G401.6 (cell line): ENCODE measurements around the gene SRP9.
"Not testable (repeated sequence)": the region's sequence is repeated elsewhere in the genome, so short reads cannot be mapped to it uniquely, and the experiment has no call there.

Experiments used
- FAIRE-seq: peaks from 2 replicates; lab custom pipeline; 2012; peaks lifted over from hg19 to GRCh38; lab: Jason Lieb, UNC

The SRP9 gene

DNA sequence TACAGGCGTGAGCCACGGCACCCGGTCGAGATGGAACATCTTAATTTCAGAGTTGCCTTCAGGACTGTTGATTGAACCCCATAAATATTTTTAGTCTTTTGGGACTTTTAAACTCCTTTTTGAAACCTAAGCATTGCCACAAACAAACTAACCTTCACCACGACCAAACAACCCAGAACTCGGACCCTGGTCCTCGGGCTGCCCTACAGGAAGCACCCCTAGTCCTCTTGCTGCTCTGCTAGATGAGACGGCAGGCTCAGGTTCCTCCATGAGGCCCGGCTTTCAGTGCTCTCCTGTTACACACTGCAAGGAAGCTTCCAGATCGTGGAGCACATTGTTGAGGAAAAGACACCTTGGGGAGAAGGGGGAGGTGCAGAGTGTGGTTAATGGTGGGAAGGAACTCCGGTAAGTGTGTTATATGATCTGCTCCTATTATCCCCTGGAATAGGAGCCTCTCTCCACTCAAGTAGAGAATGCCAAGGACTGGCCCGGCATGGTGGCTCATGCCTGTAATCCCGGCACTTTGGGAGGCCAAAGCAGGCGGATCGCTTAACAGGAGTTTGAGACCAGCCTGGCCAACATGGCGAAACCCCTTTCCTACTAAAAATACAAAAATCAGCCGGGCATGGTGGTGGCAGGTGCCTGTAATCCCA is 38.0 kb downstream of the SRP9 start:
- no peak for FAIRE-seq

DNA sequence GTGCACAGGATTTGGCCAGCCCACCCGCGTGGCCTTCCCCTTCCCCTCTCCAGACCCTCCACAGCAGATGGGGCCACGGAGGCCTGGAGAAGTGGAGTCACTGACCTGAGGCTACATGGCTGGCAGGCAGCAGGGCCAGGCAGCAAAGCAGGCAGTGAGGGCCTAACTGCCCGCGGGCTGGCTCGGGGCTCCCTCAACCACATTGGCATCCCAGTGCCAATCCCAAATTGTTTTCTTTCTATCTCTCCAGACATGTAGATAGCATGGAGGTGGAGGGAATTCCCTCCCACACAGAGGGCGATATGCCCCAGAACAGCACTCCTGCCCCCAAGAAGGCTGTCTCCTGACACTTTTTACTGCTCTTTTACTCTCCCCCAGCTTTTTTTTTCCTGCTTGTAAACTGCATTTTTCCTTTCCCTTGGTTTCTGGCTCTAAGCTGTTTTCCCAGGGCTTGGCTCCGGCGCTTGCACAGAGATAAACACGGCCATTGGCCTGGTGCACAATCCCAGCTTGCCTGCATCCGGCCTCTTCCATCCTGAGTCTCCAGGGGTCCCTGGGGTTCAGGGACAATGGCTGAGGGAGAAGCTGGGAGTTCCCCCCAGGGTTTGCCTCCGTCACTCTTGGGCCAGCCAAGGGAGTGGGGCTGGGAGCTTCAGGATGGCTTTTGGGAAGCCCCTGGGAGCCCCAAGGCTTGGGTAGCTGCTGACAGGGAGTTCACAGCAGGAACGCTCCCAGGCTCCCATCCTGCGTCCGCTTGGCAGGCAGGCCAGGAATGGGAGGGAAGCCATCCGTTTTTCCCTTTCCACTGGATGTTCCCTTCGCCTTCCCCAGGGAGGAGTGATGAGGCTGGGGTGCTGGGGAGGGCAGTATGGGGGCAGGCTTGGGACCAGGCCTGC is 39.3 kb downstream of the SRP9 start:
- no peak for FAIRE-seq

GRCh38 chr1:225817611-225818061 is 40.0 kb downstream of the SRP9 start:
- FAIRE-seq = no peak

GRCh38 chr1:225818229-225818628 is 40.6 kb downstream of the SRP9 start:
- no peak for FAIRE-seq

- no peak for FAIRE-seq
Measured at GRCh38 chr1:225819346-225820192, 41.9 kb downstream of the SRP9 start.

DNA sequence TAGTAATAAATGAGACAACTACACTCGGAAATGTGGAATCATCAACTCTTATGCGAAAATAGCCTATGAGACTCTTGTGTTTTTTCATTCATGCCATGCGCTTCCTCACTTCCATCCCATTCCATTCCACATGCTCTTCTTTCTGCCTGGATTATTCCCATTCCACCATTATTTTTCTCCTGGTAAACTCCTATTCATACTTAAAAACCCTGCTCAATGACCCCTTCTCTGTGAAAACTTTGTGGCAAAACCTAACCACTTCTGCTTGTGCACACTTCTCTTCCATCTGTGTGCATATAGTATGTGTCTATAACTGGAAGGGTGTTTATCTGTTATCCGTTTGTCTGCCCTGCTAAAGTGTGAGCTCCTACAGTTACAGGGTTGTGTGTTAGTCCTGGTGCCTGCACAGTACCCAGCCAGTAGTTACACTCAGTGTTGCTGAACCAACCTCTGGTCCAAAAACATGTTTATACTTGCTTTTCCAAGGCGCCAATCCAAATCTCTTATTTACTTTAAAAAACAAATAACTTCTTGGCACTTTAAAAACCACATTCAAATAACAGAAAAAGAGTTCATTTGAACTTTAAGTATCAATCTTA is 43.0 kb downstream of the SRP9 start:
- FAIRE-seq = no peak

DNA sequence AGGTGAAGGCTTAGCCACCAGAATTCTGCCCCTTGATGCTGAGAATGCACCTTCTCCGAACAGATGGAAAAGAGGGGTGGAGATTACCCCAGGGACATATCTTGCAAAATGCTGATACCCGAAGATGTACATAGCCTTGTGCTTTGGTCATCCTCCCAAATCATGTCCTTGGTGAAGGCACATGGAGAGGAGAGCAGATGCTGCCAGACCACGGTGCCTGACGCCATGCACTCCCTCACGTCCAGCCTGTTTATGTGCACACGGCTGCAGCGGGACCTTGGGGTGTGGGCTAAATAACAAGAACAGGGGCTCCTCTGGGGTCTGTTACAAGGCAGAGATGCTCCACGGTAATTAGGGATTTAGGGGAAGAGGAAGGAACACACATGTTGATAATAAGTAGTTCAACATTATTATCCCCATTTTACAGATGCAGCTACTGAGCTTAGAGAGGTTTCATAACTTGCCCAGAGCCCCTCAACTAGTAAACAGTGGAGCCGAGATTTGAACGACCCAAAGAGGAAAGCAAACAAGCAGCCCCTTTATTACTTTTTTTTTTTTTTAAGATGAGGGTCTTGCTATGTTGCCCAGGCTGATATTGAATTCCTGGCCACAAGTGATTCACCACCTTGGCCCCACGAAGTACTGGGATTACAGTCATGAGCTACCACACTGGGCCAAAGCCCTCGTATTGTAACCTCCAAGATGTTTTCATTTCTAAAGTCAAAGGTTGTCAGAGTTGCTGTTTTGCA is 45.2 kb downstream of the SRP9 start:
- no peak for FAIRE-seq

GRCh38 chr1:225823811-225824261 is 46.2 kb downstream of the SRP9 start:
- FAIRE-seq = no peak

- FAIRE-seq = no peak
Measured at GRCh38 chr1:225824533-225824941, 46.9 kb downstream of the SRP9 start.

- FAIRE-seq = no peak
Measured at GRCh38 chr1:225825078-225825477, 47.5 kb downstream of the SRP9 start.

DNA sequence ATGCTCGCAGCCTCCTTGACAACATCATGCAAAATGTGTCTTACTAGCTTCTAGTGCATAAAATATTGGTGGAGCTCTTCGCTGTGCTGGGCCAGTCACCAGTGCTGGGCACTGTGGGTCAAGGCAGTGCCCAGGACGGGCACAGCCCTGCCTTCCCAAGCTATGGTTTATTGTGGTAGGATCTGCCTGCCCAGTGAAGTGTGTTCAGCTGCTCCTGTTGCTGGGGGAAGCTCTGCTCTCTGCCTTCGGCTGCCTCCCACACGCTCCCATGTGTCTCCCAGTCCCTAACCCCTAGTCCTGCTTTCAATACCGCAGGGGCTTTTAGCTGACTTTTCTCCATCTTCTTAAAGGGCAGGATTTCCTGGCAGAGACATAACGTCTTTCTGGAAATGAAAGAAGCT is 48.0 kb downstream of the SRP9 start:
- FAIRE-seq = no peak

- no peak for FAIRE-seq
Measured at GRCh38 chr1:225827076-225827475, 49.5 kb downstream of the SRP9 start.

DNA sequence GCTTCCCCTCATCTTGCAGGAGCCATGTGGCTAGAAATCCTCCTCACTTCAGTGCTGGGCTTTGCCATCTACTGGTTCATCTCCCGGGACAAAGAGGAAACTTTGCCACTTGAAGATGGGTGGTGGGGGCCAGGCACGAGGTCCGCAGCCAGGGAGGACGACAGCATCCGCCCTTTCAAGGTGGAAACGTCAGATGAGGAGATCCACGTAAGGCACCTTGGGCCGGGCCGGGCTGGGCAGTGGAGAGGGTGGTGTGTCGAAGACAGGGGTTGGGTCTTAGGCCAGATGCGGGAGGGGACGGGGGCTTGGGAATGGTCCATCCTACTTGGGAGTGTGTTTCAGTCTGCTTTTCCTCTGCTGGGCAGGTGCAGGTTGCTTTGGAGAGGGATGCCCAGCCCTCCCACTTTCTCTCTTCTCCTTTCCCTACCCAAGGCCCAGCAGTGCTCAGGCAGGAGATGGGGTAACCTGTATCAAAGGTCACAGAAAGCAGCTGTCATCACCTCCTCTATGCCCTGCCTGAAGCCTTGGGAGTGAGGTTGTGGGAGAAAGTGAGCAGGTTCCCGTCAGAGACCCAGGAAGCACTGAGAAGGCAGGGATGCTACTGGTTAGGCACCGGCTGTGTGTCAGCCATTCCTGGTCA is 51.2 kb downstream of the SRP9 start:
- FAIRE-seq = no peak

GRCh38 chr1:225830841-225831240 is 53.2 kb downstream of the SRP9 start:
- FAIRE-seq = no peak

DNA sequence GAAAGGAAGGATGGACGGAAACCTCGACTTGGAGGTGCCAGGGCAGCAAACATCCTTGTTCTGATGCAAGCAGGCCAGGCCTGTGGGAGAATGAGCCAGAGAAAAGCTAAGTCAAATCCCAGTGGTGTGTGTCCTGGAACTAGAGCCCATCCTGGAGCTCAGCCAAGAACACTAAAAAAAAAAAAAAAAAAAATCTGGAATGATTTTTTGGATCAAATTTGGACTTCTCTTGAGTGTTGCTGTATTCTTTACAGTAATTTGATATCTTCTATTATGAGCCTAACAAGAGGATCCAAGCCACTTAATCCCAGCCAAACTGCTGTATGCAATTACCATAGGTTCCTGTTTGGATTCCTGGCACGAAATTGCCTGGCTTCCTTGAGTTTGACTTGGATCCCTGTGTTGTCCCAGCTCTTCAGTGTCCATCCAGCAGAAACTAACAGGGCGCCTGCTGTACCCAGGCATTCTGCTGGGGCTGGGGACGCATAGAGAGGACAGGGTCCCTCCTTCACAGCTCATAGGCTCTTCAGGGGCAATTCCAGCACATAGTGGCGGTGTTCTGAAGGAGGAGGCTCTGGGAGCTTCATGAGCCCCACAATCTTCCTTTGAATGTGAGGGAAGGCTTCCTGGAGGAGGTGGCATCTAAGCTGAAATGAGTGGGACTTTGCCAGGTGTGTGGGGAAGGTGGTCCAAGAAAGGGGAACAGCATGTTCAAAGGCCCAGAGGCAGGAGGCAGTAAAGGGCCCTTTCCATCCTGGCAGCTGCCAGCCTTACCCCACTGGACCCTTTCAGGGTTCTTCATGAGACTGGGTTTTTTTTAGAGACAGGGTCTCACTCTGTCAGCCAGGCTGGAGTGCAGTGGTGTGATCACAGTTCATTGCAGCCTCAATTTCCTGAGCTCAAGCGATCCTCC is 57.0 kb downstream of the SRP9 start:
- no peak for FAIRE-seq

DNA sequence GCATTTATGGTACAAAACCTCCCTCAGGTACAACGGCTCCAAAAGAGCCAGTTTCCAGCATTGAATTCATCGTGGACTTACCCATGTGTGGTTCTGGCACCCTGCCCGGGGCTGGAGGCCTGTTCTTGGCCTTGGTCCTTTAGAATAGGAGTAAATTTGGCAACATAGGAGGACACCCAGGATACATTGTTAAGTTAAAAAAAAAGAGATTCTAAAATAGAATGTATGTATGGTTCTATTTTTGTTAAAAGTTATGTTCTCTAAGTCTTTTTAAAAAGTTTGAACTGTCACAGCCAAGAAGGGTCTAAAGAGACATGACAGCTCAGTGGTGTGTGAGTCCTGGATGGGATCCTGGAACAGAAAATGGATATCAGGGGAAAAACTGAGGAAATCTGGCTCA is 58.2 kb downstream of the SRP9 start:
- FAIRE-seq = no peak

DNA sequence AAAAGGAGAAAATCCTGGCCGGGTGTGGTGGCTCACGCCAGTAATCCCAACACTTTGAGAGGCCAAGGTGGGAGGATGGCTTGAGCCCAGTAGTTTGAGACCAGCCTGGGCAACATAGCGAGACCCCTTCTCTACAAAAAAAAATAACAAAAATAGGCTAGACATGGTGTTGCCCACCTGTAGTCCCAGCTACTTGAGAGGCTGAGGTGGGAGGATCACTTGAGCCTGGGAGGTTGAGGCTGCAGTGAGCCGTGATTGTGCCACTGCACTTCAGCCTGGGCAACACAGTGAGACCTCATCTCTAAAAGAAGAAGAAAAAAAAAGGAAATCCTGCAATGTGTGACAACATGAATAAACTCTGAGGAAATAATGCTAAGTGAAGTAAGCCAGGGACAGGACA is 58.7 kb downstream of the SRP9 start:
- FAIRE-seq = not testable (repeated sequence)

DNA sequence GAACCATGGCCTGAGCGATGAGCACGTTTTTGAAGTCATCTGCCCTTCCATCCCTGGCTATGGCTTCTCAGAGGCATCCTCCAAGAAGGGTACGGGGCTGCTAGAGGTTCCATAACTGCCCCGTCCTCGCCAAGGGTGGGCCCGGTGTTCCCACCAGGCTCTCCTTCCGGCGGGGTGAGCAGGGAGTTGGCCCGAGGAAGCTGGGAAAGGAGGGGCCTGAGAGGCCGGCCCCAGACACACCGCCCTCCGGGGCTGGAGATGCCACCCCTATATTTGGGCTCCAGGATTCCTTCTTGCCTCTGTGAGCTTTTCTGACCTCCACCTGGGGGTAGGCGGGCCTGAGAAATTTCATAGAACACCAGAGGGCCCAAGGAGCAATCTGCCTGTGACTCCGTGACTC is 61.2 kb downstream of the SRP9 start:
- no peak for FAIRE-seq
